ENCODE results near the gene GRK7. TPM values are rescaled to one million over a fixed set of nuclear protein-coding genes. Genes with fewer than 3 reads are reported as not detected.

The GRK7 gene
- total and polyA plus RNA-seq, 9 of the 15 experiments (the other 6 are each of a cell fraction or from before 2014, with no cell fraction given): 0.01 to 0.08 (median 0.04) TPM; not detected in 3

GRCh38 chr3:141738022-141738890, 25.0 kb upstream of the GRK7 start, which contains the start of gene RNF7 (continued):
- peak; percentile 94 for TF ChIP-seq CXXC5 (CRISPR knock-in tag; IDR thresholded peaks at IDR 0.05)
- peak; percentile 55 to 90; a peak in 2 of 4 replicates for TF ChIP-seq MAZ (CRISPR knock-in tag; conservative IDR thresholded peaks at IDR 0.05 in 1 of 2, IDR thresholded peaks at IDR 0.05 in 1 of 2)
- TF ChIP-seq ZKSCAN1 (IDR thresholded peaks at IDR 0.05; ENCODE audit: low read depth, low read length): peak; percentile 61; the same call in 1 of the 2 replicates
- TF ChIP-seq XRCC5 (IDR thresholded peaks at IDR 0.05; ENCODE audit: low read depth, low read length): peak; percentile 88; the same call in 1 of the 2 replicates
- TF ChIP-seq, protein P1, sequence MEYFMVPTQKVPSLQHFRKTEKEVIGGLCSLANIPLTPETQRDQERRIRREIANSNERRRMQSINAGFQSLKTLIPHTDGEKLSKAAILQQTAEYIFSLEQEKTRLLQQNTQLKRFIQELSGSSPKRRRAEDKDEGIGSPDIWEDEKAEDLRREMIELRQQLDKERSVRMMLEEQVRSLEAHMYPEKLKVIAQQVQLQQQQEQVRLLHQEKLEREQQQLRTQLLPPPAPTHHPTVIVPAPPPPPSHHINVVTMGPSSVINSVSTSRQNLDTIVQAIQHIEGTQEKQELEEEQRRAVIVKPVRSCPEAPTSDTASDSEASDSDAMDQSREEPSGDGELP (CRISPR knock-in tag; IDR thresholded peaks at IDR 0.05; ENCODE audit: borderline replicate concordance): peak; percentile 77; the same call in 1 of the 2 replicates
- no peak for TF ChIP-seq ZNF253 (CRISPR knock-in tag; conservative IDR thresholded peaks at IDR 0.05)
- TF ChIP-seq U2AF1 (optimal IDR thresholded peaks at IDR 0.05; ENCODE audit: low read depth, low read length): no peak
- TF ChIP-seq ILF3 (IDR thresholded peaks at IDR 0.05; ENCODE audit: borderline replicate concordance): peak; percentile 90
- TF ChIP-seq HES1 (IDR thresholded peaks at IDR 0.05; ENCODE audit: low read depth): no peak
- TF ChIP-seq CREB1 (IDR thresholded peaks at IDR 0.05): peak; percentile 98
- peak; percentile 97 for TF ChIP-seq CREB1 (CRISPR knock-in tag; IDR thresholded peaks at IDR 0.05)
- no peak for TF ChIP-seq BCOR (IDR thresholded peaks at IDR 0.05)
- no peak for TF ChIP-seq SLC30A9 (CRISPR knock-in tag; IDR thresholded peaks at IDR 0.05)
- peak; percentile 68; the same call in 1 of the 2 replicates for TF ChIP-seq MXI1 (IDR thresholded peaks at IDR 0.05; ENCODE audit: low read depth, low read length)
- no peak for TF ChIP-seq CAMTA2 (CRISPR knock-in tag; conservative IDR thresholded peaks at IDR 0.05)
- TF ChIP-seq L3MBTL2 (IDR thresholded peaks at IDR 0.05): peak; percentile 83
- no peak for TF ChIP-seq FUS (optimal IDR thresholded peaks at IDR 0.05; ENCODE audit: low read depth, low read length)
- TF ChIP-seq ADNP (tag; IDR thresholded peaks at IDR 0.05): peak; percentile 73; the same call in 1 of the 2 replicates
- TF ChIP-seq, protein P2, sequence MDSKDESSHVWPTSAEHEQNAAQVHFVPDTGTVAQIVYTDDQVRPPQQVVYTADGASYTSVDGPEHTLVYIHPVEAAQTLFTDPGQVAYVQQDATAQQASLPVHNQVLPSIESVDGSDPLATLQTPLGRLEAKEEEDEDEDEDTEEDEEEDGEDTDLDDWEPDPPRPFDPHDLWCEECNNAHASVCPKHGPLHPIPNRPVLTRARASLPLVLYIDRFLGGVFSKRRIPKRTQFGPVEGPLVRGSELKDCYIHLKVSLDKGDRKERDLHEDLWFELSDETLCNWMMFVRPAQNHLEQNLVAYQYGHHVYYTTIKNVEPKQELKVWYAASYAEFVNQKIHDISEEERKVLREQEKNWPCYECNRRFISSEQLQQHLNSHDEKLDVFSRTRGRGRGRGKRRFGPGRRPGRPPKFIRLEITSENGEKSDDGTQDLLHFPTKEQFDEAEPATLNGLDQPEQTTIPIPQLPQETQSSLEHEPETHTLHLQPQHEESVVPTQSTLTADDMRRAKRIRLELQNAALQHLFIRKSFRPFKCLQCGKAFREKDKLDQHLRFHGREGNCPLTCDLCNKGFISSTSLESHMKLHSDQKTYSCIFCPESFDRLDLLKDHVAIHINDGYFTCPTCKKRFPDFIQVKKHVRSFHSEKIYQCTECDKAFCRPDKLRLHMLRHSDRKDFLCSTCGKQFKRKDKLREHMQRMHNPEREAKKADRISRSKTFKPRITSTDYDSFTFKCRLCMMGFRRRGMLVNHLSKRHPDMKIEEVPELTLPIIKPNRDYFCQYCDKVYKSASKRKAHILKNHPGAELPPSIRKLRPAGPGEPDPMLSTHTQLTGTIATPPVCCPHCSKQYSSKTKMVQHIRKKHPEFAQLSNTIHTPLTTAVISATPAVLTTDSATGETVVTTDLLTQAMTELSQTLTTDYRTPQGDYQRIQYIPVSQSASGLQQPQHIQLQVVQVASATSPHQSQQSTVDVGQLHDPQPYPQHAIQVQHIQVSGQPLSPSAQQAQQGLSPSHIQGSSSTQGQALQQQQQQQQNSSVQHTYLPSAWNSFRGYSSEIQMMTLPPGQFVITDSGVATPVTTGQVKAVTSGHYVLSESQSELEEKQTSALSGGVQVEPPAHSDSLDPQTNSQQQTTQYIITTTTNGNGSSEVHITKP (IDR thresholded peaks at IDR 0.05; ENCODE audit: partially characterized antibody): no peak
- 0 out of 2 replicates have a peak, but pooled peaks have one; percentile 40 for TF ChIP-seq TAF7 (tag; IDR thresholded peaks at IDR 0.05)
- TF ChIP-seq, protein P3, sequence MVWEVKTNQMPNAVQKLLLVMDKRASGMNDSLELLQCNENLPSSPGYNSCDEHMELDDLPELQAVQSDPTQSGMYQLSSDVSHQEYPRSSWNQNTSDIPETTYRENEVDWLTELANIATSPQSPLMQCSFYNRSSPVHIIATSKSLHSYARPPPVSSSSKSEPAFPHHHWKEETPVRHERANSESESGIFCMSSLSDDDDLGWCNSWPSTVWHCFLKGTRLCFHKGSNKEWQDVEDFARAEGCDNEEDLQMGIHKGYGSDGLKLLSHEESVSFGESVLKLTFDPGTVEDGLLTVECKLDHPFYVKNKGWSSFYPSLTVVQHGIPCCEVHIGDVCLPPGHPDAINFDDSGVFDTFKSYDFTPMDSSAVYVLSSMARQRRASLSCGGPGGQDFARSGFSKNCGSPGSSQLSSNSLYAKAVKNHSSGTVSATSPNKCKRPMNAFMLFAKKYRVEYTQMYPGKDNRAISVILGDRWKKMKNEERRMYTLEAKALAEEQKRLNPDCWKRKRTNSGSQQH (CRISPR knock-in tag; IDR thresholded peaks at IDR 0.05): peak; percentile 66

Measured in K562 (cell line).